Measurements from ENCODE around the gene KRTAP10-1.
A peak's percentile ranks its signal among the peaks of the same experiment; 100 is the strongest.
"Not testable (repeated sequence)": the region's sequence is repeated elsewhere in the genome, so short reads cannot be mapped to it uniquely, and the experiment has no call there.

KRTAP10-1 gene

GRCh38 chr21:44514746-44515358, 25.1 kb downstream of the KRTAP10-1 start:
- DNase-seq: no peak

- DNase-seq: no peak
Observed at GRCh38 chr21:44514218-44514520, 25.8 kb downstream of the KRTAP10-1 start.

- DNase-seq: no peak
Observed at GRCh38 chr21:44513389-44514217, 26.4 kb downstream of the KRTAP10-1 start.

GRCh38 chr21:44512496-44513388, 27.3 kb downstream of the KRTAP10-1 start:
- DNase-seq: no peak

- DNase-seq: no peak
Observed at GRCh38 chr21:44511938-44512275, 28.1 kb downstream of the KRTAP10-1 start.

- DNase-seq: no peak
Observed at GRCh38 chr21:44511219-44511937, 28.6 kb downstream of the KRTAP10-1 start.

GRCh38 chr21:44510508-44511218, 29.3 kb downstream of the KRTAP10-1 start:
- peak; percentile 74 for DNase-seq

- DNase-seq: no peak
Observed at GRCh38 chr21:44510109-44510507, 29.9 kb downstream of the KRTAP10-1 start.

- DNase-seq: no peak
Observed at GRCh38 chr21:44509539-44509938, 30.5 kb downstream of the KRTAP10-1 start.

GRCh38 chr21:44508711-44509445, 31.1 kb downstream of the KRTAP10-1 start:
- no peak for DNase-seq

GRCh38 chr21:44508426-44508710, 31.6 kb downstream of the KRTAP10-1 start:
- no peak for DNase-seq

GRCh38 chr21:44507673-44508425, 32.1 kb downstream of the KRTAP10-1 start:
- DNase-seq: no peak

- no peak for DNase-seq
Observed at GRCh38 chr21:44506279-44507255, 33.4 kb downstream of the KRTAP10-1 start.

GRCh38 chr21:44505673-44506278, 34.2 kb downstream of the KRTAP10-1 start:
- no peak for DNase-seq

- DNase-seq: no peak
Observed at GRCh38 chr21:44503901-44504399, 36.0 kb downstream of the KRTAP10-1 start.

GRCh38 chr21:44503006-44503889, 36.7 kb downstream of the KRTAP10-1 start:
- DNase-seq: not testable (repeated sequence)

- no peak for DNase-seq
Observed at GRCh38 chr21:44502171-44502958, 37.6 kb downstream of the KRTAP10-1 start.

All from central memory CD4-positive, alpha-beta T cell (primary cell).